Left lung (tissue), 10 donors: ENCODE data around the gene NRXN2. TPM values are rescaled to one million over a fixed set of nuclear protein-coding genes. Genes with fewer than 3 reads are reported as not detected.

Experiments used
- ATAC-seq: fragments of 200-7000 bp; cut with Tn5 transposase; one replicate; pipeline ENCODE4 v1.9.1; 2020; ENCODE audit warnings: moderate library complexity
- DNase-seq, 4 donors: peaks; one replicate each; pipeline ENCODE4 v3.0.0-alpha.2; 2013 to 2020
- H3K27ac ChIP-seq, 2 donors: fragments of 200-600 bp; sonication (generic) in 1 of 2; one replicate each; pipeline versions ENCODE4 v1.5.0 to v1.8.0; 2020 to 2021
- H3K27me3 ChIP-seq, 2 donors: fragments of 200-600 bp; sonication (generic) in 1 of 2; one replicate each; pipeline versions ENCODE4 v1.5.0 to v1.8.0; 2020 to 2021
- H3K36me3 ChIP-seq, 2 donors: fragments of 200-600 bp; sonication (generic) in 1 of 2; one replicate each; pipeline versions ENCODE4 v1.5.0 to v1.8.0; 2020 to 2021
- H3K4me1 ChIP-seq, 2 donors: fragments of 200-600 bp; one replicate each; pipeline ENCODE4 v1.8.0; 2021
- H3K4me3 ChIP-seq, 2 donors: fragments of 200-600 bp; sonication (generic) in 1 of 2; one replicate each; pipeline versions ENCODE4 v1.5.0 to v1.8.0; 2020 to 2021; ENCODE audit warnings: mild to moderate bottlenecking in 1 of 2
- H3K9me3 ChIP-seq, 2 donors: fragments of 200-600 bp; sonication (generic) in 1 of 2; one replicate each; pipeline versions ENCODE4 v1.5.0 to v1.8.0; 2020 to 2021
- intact Hi-C, 2 donors: fragments of 100-400 bp; cut with DNase I; formaldehyde crosslinking; loops; one replicate each; pipeline versions ENCODE4 v1.11.2 to v1.14.2; 2022
- polyA plus RNA-seq, 6 donors: library from polyadenylated mRNA; unstranded; fragments of 120-200 nt; gene quantifications; one replicate each; pipeline ENCODE4 v1.2.1, GENCODE V29; 2013; ENCODE audit not compliant: insufficient read length in 6 of 6
- total RNA-seq, 2 donors: library from RNA; stranded (reverse); fragmentation: NEBNext Ultra II Directional; extraction: Animal tissue kit (Norgen Biotek cat#: 25700); gene quantifications; one replicate each; pipeline ENCODE4 v1.2.1, GENCODE V29; 2021
- TF ChIP-seq, protein P1 (sequence below), 2 donors: fragments of 200-600 bp; sonication (generic) in 1 of 2; IDR thresholded peaks; one replicate each; pipeline versions ENCODE4 v1.5.0 to v1.8.0; 2021; ENCODE audit warnings: antibody characterized with exemption in 2 of 2
- donor health status: DM: no; HTN: yes; CAD: no.
- donor health status: DM: no; HTN: no; CAD: no.

The NRXN2 gene
- total and polyA plus RNA-seq, 8 donors, result 3.5 to 15.0 (median 10.4) TPM

DNA sequence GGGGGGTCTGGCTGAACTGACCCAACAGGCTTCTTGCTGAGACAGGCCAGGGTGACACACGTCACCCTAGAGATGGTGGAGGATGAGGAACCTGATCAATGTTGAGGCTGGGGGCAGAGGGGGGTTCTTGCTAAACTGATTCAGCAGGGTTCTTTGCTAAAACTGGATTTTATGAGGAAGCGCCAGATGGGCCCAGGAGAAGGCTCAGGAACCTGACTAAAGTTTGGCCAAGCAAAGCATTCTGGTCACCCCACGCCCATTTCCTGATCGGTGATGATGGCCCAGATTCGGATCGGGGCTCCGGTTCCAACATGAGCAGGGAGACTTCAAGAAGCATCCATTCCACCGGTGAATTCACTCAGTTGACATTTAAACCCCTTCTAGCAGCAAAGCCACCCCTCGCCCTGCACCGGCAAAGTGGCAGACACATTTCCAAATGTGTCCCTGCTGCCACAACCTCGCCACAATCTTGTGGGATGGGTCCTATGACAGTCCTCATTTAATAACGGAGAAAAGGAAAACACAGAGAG is 166.2 kb downstream of the NRXN2 start:
- peaks cover 0 to 6% of the 10 kb centered on the region in 2 donors for H3K4me1 ChIP-seq
- ATAC-seq (no peak), DNase-seq (no peak)
- no peak overlapping the region for H3K4me3 ChIP-seq
- no peaks in the 10 kb centered on the region for H3K36me3 ChIP-seq
- H3K27me3 ChIP-seq, result peaks cover 0 to 28% of the 10 kb centered on the region in 2 donors
- H3K9me3 ChIP-seq, result no peaks in the 10 kb centered on the region
- TF ChIP-seq, protein P1, sequence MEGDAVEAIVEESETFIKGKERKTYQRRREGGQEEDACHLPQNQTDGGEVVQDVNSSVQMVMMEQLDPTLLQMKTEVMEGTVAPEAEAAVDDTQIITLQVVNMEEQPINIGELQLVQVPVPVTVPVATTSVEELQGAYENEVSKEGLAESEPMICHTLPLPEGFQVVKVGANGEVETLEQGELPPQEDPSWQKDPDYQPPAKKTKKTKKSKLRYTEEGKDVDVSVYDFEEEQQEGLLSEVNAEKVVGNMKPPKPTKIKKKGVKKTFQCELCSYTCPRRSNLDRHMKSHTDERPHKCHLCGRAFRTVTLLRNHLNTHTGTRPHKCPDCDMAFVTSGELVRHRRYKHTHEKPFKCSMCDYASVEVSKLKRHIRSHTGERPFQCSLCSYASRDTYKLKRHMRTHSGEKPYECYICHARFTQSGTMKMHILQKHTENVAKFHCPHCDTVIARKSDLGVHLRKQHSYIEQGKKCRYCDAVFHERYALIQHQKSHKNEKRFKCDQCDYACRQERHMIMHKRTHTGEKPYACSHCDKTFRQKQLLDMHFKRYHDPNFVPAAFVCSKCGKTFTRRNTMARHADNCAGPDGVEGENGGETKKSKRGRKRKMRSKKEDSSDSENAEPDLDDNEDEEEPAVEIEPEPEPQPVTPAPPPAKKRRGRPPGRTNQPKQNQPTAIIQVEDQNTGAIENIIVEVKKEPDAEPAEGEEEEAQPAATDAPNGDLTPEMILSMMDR (IDR thresholded peaks at IDR 0.05), result no peak
- intact Hi-C loops, result no loop called here
- H3K27ac ChIP-seq, result no peak overlapping the region

Other genes with a start within 250 kb of the NRXN2 start
- not detected for gene SLC22A11, start 167.3 kb downstream of the NRXN2 start, total RNA-seq
- under 1 TPM in 5 of 6 donors, not detected in 1; 0.12 to 0.25 (median 0.20) TPM for gene SLC22A11, start 167.3 kb downstream of the NRXN2 start, polyA plus RNA-seq
- not detected for gene SLC22A12, start 132.0 kb downstream of the NRXN2 start, total RNA-seq
- not detected for gene SLC22A12, start 132.0 kb downstream of the NRXN2 start, polyA plus RNA-seq
- gene RASGRP2, start 20.9 kb upstream of the NRXN2 start, total RNA-seq, result 10 to 100 TPM; 10.8 to 35.3 TPM
- gene RASGRP2, start 20.9 kb upstream of the NRXN2 start, polyA plus RNA-seq, result 10 to 100 TPM in 2 of 6 donors, 1 to 10 TPM in 4; 9.0 to 11.8 (median 9.4) TPM
- 1 to 10 TPM; 1.3 to 3.7 TPM for gene PYGM, start 36.8 kb upstream of the NRXN2 start, total RNA-seq
- gene PYGM, start 36.8 kb upstream of the NRXN2 start, polyA plus RNA-seq, result 1 to 10 TPM; 2.2 to 4.4 (median 3.5) TPM
- 100 to 1,000 TPM; 169 to 228 TPM for gene SF1, start 55.3 kb upstream of the NRXN2 start, total RNA-seq
- 100 to 1,000 TPM; 437 to 519 (median 453) TPM for gene SF1, start 55.3 kb upstream of the NRXN2 start, polyA plus RNA-seq
- 10 to 100 TPM; 19.3 to 23.2 TPM for gene MAP4K2, start 80.0 kb upstream of the NRXN2 start, total RNA-seq
- 10 to 100 TPM; 42.3 to 48.2 (median 46.6) TPM for gene MAP4K2, start 80.0 kb upstream of the NRXN2 start, polyA plus RNA-seq
- 10 to 100 TPM; 26.9 to 29.3 TPM for gene MEN1, start 87.4 kb upstream of the NRXN2 start, total RNA-seq
- gene MEN1, start 87.4 kb upstream of the NRXN2 start, polyA plus RNA-seq, result 10 to 100 TPM; 33.0 to 46.5 (median 38.9) TPM
- 10 to 100 TPM; 18.0 to 25.9 TPM for gene CDC42BPG, start 121.5 kb upstream of the NRXN2 start, total RNA-seq
- 10 to 100 TPM in 1 of 6 donors, 1 to 10 TPM in 5; 6.8 to 10.3 (median 8.6) TPM for gene CDC42BPG, start 121.5 kb upstream of the NRXN2 start, polyA plus RNA-seq
- gene EHD1, start 155.4 kb upstream of the NRXN2 start, total RNA-seq, result 100 to 1,000 TPM in 1 of 2 donors, 10 to 100 TPM in 1; 73.0 to 153 TPM
- gene EHD1, start 155.4 kb upstream of the NRXN2 start, polyA plus RNA-seq, result 10 to 100 TPM; 44.7 to 63.8 (median 52.9) TPM
- 10 to 100 TPM; 21.9 to 23.5 TPM for gene ATG2A, start 194.0 kb upstream of the NRXN2 start, total RNA-seq
- 10 to 100 TPM; 14.2 to 21.1 (median 17.5) TPM for gene ATG2A, start 194.0 kb upstream of the NRXN2 start, polyA plus RNA-seq
- gene PPP2R5B, start 201.5 kb upstream of the NRXN2 start, total RNA-seq, result 10 to 100 TPM; 24.4 to 29.9 TPM
- gene PPP2R5B, start 201.5 kb upstream of the NRXN2 start, polyA plus RNA-seq, result 10 to 100 TPM; 12.1 to 14.4 (median 13.5) TPM
- not detected for gene GPHA2, start 212.7 kb upstream of the NRXN2 start, total RNA-seq
- under 1 TPM in 3 of 6 donors, not detected in 3; 0.25 to 0.60 (median 0.49) TPM for gene GPHA2, start 212.7 kb upstream of the NRXN2 start, polyA plus RNA-seq
- not detected for gene MAJIN, start 248.9 kb upstream of the NRXN2 start, total RNA-seq
- under 1 TPM in 2 of 6 donors, not detected in 4; 0.11 to 0.14 TPM for gene MAJIN, start 248.9 kb upstream of the NRXN2 start, polyA plus RNA-seq